Peyer's patch (tissue), 4 donors: ENCODE measurements around the gene SCML1. TPM values are rescaled to one million over a fixed set of nuclear protein-coding genes. Genes with fewer than 3 reads are reported as not detected.
"Not testable (repeated sequence)": the region's sequence is repeated elsewhere in the genome, so short reads cannot be mapped to it uniquely, and the experiment has no call there.

ENCODE experiments used
- DNase-seq, 3 donors: peaks; one replicate each; pipeline ENCODE4 v3.0.0-alpha.2; 2017 to 2019
- H3K27ac ChIP-seq, 4 donors: fragments of 200-600 bp; sonication (generic); one replicate each; pipeline ENCODE4 v1.5.1; 2016 to 2019
- H3K27me3 ChIP-seq, 2 donors: fragments of 200-600 bp; sonication (generic); one replicate each; pipeline ENCODE4 v1.5.1; 2019
- H3K36me3 ChIP-seq, 3 donors: fragments of 200-600 bp; sonication (generic); one replicate each; pipeline ENCODE4 v1.5.1; 2016 to 2019
- H3K4me1 ChIP-seq, 4 donors: fragments of 200-600 bp; sonication (generic); one replicate each; pipeline ENCODE4 v1.5.1; 2016 to 2019
- H3K4me3 ChIP-seq, 4 donors: fragments of 200-600 bp; sonication (generic); 1 replicate in 3 of 4; 2 replicates in 1 of 4; pipeline ENCODE4 v1.5.1; 2016 to 2019; ENCODE audit warnings: mild to moderate bottlenecking in 1 of 4
- H3K9me3 ChIP-seq, 4 donors: fragments of 200-600 bp; sonication (generic); one replicate each; pipeline ENCODE4 v1.5.1; 2016 to 2019; ENCODE audit warnings: mild to moderate bottlenecking in 1 of 4
- CTCF ChIP-seq, 6 experiments: fragments of 450-650 bp in 4 of 6; fragments of 200-600 bp in 2 of 6; sonication (generic) in 1 of 6; IDR thresholded peaks; one replicate each; pipeline ENCODE4 v1.5.1; 2017 to 2019; ENCODE audit warnings: antibody characterized with exemption in 6 of 6, mild to moderate bottlenecking in 3 of 6, moderate library complexity in 1 of 6
- POLR2A ChIP-seq, 2 donors: fragments of 450-650 bp; IDR thresholded peaks; one replicate each; pipeline ENCODE4 v1.5.1; 2017; ENCODE audit warnings: antibody characterized with exemption in 2 of 2, mild to moderate bottlenecking in 2 of 2, moderate library complexity in 2 of 2
- total RNA-seq, 4 donors: library from RNA; depleted of rRNA; stranded (reverse); fragments of >200 nt; gene quantifications; one replicate each; pipeline ENCODE4 v1.1.0, GENCODE V29; 2016

SCML1 gene
- total RNA-seq, 4 donors from 2014 or later: 14.0 to 20.6 (median 18.7) TPM

- TF ChIP-seq CTCF (IDR thresholded peaks at IDR 0.05) (no peak), POLR2A (IDR thresholded peaks at IDR 0.05) (no peak)
Measured at GRCh38 chrX:17778997-17779396, 41.7 kb downstream of the SCML1 start.

GRCh38 chrX:17779434-17779833, 42.1 kb downstream of the SCML1 start:
- H3K36me3 ChIP-seq: no peaks in the 10 kb centered on the region
- no peaks in the 10 kb centered on the region for H3K27me3 ChIP-seq
- TF ChIP-seq POLR2A (IDR thresholded peaks at IDR 0.05) (no peak), CTCF (IDR thresholded peaks at IDR 0.05) (no peak)
- H3K27ac ChIP-seq: no peak overlapping the region
- no peak overlapping the region for H3K4me3 ChIP-seq
- no peaks in the 10 kb centered on the region for H3K4me1 ChIP-seq
- no peak for DNase-seq
- no peaks in the 10 kb centered on the region for H3K9me3 ChIP-seq

More at GRCh38 chrX:17778997-17779396, 41.7 kb downstream of the SCML1 start:
- Histone ChIP-seq H3K27me3 (no peaks in the 10 kb centered on the region), H3K4me1 (no peaks in the 10 kb centered on the region), H3K9me3 (no peaks in the 10 kb centered on the region), H3K27ac (no peak overlapping the region), H3K4me3 (no peak overlapping the region), H3K36me3 (no peaks in the 10 kb centered on the region)
- DNase-seq: no peak

- DNase-seq, H3K27me3 ChIP-seq, H3K4me1 ChIP-seq, H3K27ac ChIP-seq, H3K36me3 ChIP-seq, H3K9me3 ChIP-seq: not testable (repeated sequence)
- peak overlapping the region in 2 of 4 donors; percentile 10 to 36 for H3K4me3 ChIP-seq
Measured at GRCh38 chrX:17786554-17787347, 49.5 kb downstream of the SCML1 start.

GRCh38 chrX:17787557-17787956, 50.3 kb downstream of the SCML1 start:
- no peak overlapping the region for H3K27ac ChIP-seq
- DNase-seq: no peak
- H3K4me3 ChIP-seq: no peak overlapping the region
- H3K36me3 ChIP-seq: no peaks in the 10 kb centered on the region
- no peaks in the 10 kb centered on the region for H3K27me3 ChIP-seq
- H3K9me3 ChIP-seq: no peaks in the 10 kb centered on the region
- no peaks in the 10 kb centered on the region for H3K4me1 ChIP-seq
- TF ChIP-seq CTCF (IDR thresholded peaks at IDR 0.05) (no peak), POLR2A (IDR thresholded peaks at IDR 0.05) (no peak)

DNA sequence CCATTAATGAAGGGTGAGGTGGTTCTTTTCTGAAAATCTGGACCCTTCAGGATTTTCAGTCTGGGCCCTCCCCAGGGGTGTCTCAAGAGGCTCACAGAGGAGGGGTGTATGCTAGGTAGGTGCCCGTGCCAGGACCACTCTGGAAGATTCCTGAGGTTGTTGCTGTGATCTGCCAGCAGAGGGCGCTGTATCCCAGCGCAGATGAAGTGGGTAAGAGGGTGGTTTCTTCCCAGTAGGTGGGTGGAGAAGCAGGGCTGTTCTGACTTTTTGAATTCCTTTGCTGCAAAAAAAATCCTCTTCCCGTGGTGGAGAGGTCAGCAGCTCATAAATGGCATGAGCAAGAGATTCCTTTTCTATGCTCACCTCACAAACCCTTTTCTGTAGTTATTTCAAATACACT, 51.1 kb downstream of the SCML1 start:
- Histone ChIP-seq H3K9me3 (no peaks in the 10 kb centered on the region), H3K27ac (no peak overlapping the region), H3K4me1 (no peaks in the 10 kb centered on the region), H3K27me3 (no peaks in the 10 kb centered on the region), H3K4me3 (no peak overlapping the region), H3K36me3 (no peaks in the 10 kb centered on the region)
- TF ChIP-seq CTCF (IDR thresholded peaks at IDR 0.05) (peak in 5 of 6 experiments; percentile 11 to 62 (median 57)), POLR2A (IDR thresholded peaks at IDR 0.05) (no peak)
- peak in 2 of 3 donors; percentile 51 to 58 for DNase-seq

DNA sequence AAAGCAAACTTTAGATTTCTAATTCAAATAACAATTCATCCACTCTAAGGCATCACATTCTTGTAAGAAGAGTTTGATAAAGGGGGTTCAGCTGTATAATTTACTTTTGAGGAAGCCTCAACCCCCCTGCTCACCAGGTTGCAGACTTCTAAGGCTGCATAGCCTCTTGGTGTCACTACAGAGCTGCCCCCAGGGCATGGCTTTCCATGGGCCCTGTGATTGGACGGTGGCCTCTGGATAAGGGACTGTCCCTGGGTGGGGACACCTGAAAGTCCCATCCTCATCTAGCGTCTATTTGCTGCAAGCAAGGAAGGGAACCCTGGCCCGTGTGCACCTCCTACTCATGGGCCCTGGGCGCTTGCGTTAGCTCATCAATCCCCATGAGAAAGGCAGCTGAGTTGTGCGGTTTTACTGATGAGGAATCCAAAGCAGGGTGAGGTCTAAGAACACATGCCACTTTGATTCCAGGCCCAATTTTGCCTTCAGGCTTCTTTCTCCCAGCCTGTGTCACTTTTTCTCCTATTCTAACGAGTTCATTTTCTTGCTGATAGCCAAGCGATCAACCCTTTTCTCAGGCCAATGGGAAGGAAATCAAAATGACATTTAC, 51.8 kb downstream of the SCML1 start:
- DNase-seq: no peak
- H3K36me3 ChIP-seq: no peaks in the 10 kb centered on the region
- no peaks in the 10 kb centered on the region for H3K27me3 ChIP-seq
- no peaks in the 10 kb centered on the region for H3K4me1 ChIP-seq
- H3K9me3 ChIP-seq: no peaks in the 10 kb centered on the region
- TF ChIP-seq POLR2A (IDR thresholded peaks at IDR 0.05) (no peak), CTCF (IDR thresholded peaks at IDR 0.05) (no peak)
- no peak overlapping the region for H3K4me3 ChIP-seq
- H3K27ac ChIP-seq: no peak overlapping the region
